MCF 10A (cell line): ENCODE data around the gene SERINC3. TPM values are rescaled to one million over a fixed set of nuclear protein-coding genes. Genes with fewer than 3 reads are reported as not detected.

Experiments
- BruUV-seq: library from RNA; stranded (reverse); fragments of 400-500 nt; replicated peaks from 2 replicates; lab custom pipeline; 2021; lab: Mats Ljungman, UMichigan
- CTCF ChIA-PET: fragments of 300-600 bp; sonication (Branson Sonifier 250); formaldehyde crosslinking; extraction: SDS; loops from one replicate; lab custom pipeline; 2021; ENCODE audit warnings: antibody characterized with exemption, inconsistent platforms; lab: Yijun Ruan, JAX
- POLR2A ChIA-PET: fragments of 300-600, 350-650 bp; sonication (Branson Sonifier 250); formaldehyde crosslinking; extraction: SDS; loops from one replicate; lab custom pipeline; 2020; ENCODE audit warnings: antibody characterized with exemption, inconsistent platforms; lab: Yijun Ruan, JAX
- DNase-seq: peaks from one replicate; pipeline ENCODE4 v3.0.0-alpha.2; 2018; ENCODE audit not compliant: unreplicated experiment
- H3K27ac Mint-ChIP-seq: one replicate; pipeline ENCODE4 v1.8.0; 2022; ENCODE audit warnings: mild to moderate bottlenecking, low read depth, mixed read lengths; ENCODE audit not compliant: unreplicated experiment
- H3K27me3 Mint-ChIP-seq: one replicate; pipeline ENCODE4 v1.8.0; 2022; ENCODE audit warnings: mixed read lengths; ENCODE audit not compliant: insufficient read depth, unreplicated experiment
- H3K36me3 Mint-ChIP-seq: one replicate; pipeline ENCODE4 v1.8.0; 2022; ENCODE audit warnings: mild to moderate bottlenecking, moderate library complexity, mixed read lengths; ENCODE audit not compliant: insufficient read depth, unreplicated experiment
- H3K4me1 Mint-ChIP-seq: one replicate; pipeline ENCODE4 v1.8.0; 2022; ENCODE audit warnings: mixed read lengths; ENCODE audit not compliant: insufficient read depth, unreplicated experiment
- H3K4me3 Mint-ChIP-seq: one replicate; pipeline ENCODE4 v1.8.0; 2022; ENCODE audit warnings: mild to moderate bottlenecking, moderate library complexity, mixed read lengths; ENCODE audit not compliant: unreplicated experiment
- H3K9me3 Mint-ChIP-seq: one replicate; pipeline ENCODE4 v1.8.0; 2022; ENCODE audit warnings: mixed read lengths; ENCODE audit not compliant: unreplicated experiment
- CTCF ChIP-seq: fragments of 200-600 bp; IDR thresholded peaks from one replicate; pipeline ENCODE4 v1.8.0; 2022; ENCODE audit warnings: antibody characterized with exemption, mild to moderate bottlenecking; ENCODE audit not compliant: unreplicated experiment
- intact Hi-C: fragments of 100-400 bp; cut with micrococcal nuclease; formaldehyde crosslinking; loops from 2 replicates; pipeline ENCODE4 v1.14.1; 2022
- total RNA-seq: library from RNA; stranded (reverse); gene quantifications from 2 replicates; pipeline ENCODE4 v1.2.3, GENCODE V29; 2022

The SERINC3 gene
- total RNA-seq, 1 experiment from 2014 or later: 104 TPM

GRCh38 chr20:44450281-44450889, 71.5 kb downstream of the SERINC3 start:
- Mint-ChIP-seq H3K36me3 (no peaks in the 10 kb centered on the region), H3K4me1 (peaks cover 13% of the 10 kb centered on the region), H3K4me3 (no peak overlapping the region), H3K27ac (no peak overlapping the region), H3K9me3 (no peaks in the 10 kb centered on the region), H3K27me3 (no peaks in the 10 kb centered on the region)
- POLR2A ChIA-PET: interaction anchor here (0.9 to 1.3 kb wide), 2 partner anchors 17 to 26 kb away, joined by 3 read pairs; no protein-coding TSS in a partner anchor
- BruUV-seq: no TSS peak
- CTCF ChIA-PET: interaction anchor here (0.6 to 1.8 kb wide), 10 partner anchors 9 to 236 kb away, joined by 3 to 10 read pairs (median 4); no protein-coding TSS in a partner anchor
- DNase-seq: no peak
- TF ChIP-seq CTCF: no peak
- intact Hi-C loops: no loop called here

GRCh38 chr20:44449864-44450263, 72.0 kb downstream of the SERINC3 start:
- ChIA-PET POLR2A (interaction anchor here (0.9 to 1.3 kb wide), 2 partner anchors 16 to 27 kb away, joined by 3 read pairs; no protein-coding TSS in a partner anchor), CTCF (interaction anchor here (0.6 to 1.8 kb wide), 9 partner anchors 9 to 236 kb away, joined by 3 to 10 read pairs (median 5); no protein-coding TSS in a partner anchor)
- H3K9me3 Mint-ChIP-seq: no peaks in the 10 kb centered on the region
- H3K36me3 Mint-ChIP-seq: no peaks in the 10 kb centered on the region
- H3K4me1 Mint-ChIP-seq: peaks cover 13% of the 10 kb centered on the region
- intact Hi-C loops: no loop called here
- no peak for TF ChIP-seq CTCF
- no peak for DNase-seq
- BruUV-seq: no TSS peak
- no peak overlapping the region for H3K4me3 Mint-ChIP-seq
- H3K27ac Mint-ChIP-seq: no peak overlapping the region
- no peaks in the 10 kb centered on the region for H3K27me3 Mint-ChIP-seq

- no TSS peak for BruUV-seq
- H3K9me3 Mint-ChIP-seq: no peaks in the 10 kb centered on the region
- H3K36me3 Mint-ChIP-seq: no peaks in the 10 kb centered on the region
- ChIA-PET CTCF (interaction anchor here (0.6 to 1.8 kb wide), 8 partner anchors 10 to 232 kb away, joined by 3 to 10 read pairs (median 4); no protein-coding TSS in a partner anchor), POLR2A (interaction anchor here (0.6 kb wide), 1 partner anchor 243 kb away, joined by 3 read pairs; no protein-coding TSS in a partner anchor)
- no peak overlapping the region for H3K4me3 Mint-ChIP-seq
- peaks cover 13% of the 10 kb centered on the region for H3K4me1 Mint-ChIP-seq
- H3K27me3 Mint-ChIP-seq: no peaks in the 10 kb centered on the region
- H3K27ac Mint-ChIP-seq: no peak overlapping the region
- intact Hi-C loops: no loop called here
- peak; percentile 24 for TF ChIP-seq CTCF
- DNase-seq: peak; percentile 36
Measured at GRCh38 chr20:44448753-44449546, 72.9 kb downstream of the SERINC3 start.
